HG03432 (cell line): Measurements from ENCODE around the gene PTPN7.
A peak's percentile ranks its signal among the peaks of the same experiment; 100 is the strongest.
"Not testable (repeated sequence)": the region's sequence is repeated elsewhere in the genome, so short reads cannot be mapped to it uniquely, and the experiment has no call there.

Experiments
- ATAC-seq: cut with Tn5 transposase; IDR thresholded peaks from one replicate; pipeline ENCODE4 v1.9.1; 2021; ENCODE audit warnings: mild to moderate bottlenecking, moderate library complexity; ENCODE audit not compliant: unreplicated experiment

Gene PTPN7

DNA sequence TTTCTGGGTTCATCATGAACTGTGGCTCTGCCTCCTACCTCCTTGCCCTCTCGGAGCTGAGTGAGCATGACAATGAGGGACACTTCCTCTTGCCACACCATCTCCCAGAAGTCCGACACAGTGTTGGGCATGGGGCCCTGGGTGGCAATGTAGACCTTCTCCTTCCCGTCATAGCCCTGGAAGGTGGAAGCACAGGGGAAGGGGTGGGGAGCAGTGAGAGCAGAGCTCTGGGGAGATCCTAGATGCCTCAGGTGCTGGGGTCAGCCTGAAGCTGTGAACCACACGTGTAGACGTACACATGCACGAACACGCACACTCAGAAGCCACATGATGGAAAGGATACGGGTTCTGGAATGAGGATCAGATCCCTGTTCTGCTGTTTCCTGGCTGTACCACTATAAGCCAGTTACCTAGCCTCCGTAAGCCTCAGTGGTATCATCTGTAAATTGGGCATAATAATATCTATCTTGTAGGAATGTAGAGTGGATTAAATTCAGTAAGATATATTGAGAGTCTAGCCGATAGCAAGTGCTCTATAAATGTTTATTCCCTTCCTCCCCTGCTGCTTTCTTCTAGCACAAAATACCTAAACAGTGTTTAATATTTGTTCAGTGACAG, 6.1 kb downstream of the PTPN7 start:
- no peak for ATAC-seq

- no peak for ATAC-seq
Measured at GRCh38 chr1:202153284-202153683, 7.1 kb downstream of the PTPN7 start.

GRCh38 chr1:202152399-202152798, 8.0 kb downstream of the PTPN7 start:
- ATAC-seq = no peak

- no peak for ATAC-seq
Measured at GRCh38 chr1:202151045-202151444, 9.4 kb downstream of the PTPN7 start.

DNA sequence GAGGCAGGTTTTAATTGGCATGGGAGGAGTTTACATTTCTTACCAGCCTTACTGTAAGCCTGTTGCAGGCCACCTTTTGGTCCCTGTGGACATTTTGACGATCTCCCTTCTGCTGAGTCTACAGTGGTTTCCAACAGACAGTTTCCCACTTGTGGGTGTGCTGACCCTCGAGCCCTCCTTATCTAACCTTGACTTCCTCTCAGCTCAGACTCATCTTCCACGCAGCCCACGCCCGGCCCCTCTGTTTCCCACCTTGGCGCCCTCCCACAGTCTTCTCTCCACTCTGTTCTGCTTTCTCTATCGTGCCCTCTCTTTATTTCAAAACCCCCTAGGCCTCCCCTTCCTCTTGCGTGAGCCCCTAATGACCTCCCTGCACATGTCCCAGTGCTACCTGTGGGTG, 9.8 kb downstream of the PTPN7 start:
- ATAC-seq = no peak

DNA sequence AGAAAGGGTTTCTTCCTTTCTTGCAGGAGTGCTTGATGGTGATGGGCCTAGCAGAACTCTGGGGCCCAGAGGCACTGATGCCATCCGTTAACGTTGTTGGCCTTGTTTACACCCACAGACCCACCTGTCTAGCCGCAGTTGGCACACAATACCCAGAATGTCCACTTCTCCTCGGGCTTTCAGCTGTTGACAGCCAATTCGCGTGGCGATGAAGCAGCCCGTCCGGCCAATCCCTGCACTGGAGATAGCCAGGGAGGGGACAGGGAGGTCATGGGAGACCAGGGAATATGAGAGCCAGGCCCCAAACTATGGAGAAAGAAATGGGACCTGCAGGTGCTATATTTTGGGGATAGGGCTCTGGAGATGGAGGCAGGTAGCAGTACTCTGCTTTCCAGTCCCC, 10.2 kb downstream of the PTPN7 start:
- ATAC-seq = no peak

GRCh38 chr1:202149566-202149965, 10.8 kb downstream of the PTPN7 start:
- no peak for ATAC-seq

DNA sequence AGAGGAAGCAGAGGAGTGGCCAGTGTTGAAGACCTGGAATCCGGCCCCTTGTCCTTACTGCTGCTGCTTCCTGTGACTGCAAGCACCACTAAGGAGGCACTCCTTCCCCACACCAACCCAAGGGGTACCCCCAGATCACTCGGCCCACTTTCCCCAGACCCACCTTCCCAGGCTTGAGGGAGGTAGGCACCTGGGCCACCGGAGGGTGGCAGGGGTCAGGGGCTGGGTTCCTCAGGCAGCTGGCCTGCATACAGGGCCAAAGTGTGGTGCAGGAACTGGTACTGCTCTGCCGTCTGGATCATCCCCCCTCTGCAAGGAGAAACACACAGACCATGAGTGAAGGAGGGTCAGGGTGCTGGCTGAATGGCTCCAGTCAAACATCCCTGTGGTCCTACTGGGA, 12.0 kb downstream of the PTPN7 start:
- ATAC-seq = no peak

DNA sequence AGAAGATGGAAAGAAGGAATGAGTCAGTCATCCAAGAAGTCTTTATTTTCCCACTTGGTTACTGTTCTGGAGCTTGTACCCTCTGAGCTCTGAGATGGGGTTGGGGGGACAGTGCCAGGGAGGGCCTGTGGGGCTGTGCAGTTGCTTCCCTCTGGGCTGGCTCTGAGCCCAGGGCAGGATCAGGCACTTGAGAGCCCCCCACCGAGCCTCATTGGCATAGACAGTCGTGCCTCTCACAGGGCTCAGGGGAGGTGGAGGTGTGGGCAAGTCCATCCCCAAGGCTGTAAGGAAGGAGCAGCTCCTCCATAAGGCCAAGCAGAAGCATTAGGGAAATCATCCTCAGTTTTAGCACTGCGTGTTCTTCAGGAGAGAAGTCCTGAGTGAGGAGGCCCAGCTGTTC, 13.4 kb downstream of the PTPN7 start:
- no peak for ATAC-seq

- no peak for ATAC-seq
Measured at GRCh38 chr1:202146279-202146678, 14.1 kb downstream of the PTPN7 start.

DNA sequence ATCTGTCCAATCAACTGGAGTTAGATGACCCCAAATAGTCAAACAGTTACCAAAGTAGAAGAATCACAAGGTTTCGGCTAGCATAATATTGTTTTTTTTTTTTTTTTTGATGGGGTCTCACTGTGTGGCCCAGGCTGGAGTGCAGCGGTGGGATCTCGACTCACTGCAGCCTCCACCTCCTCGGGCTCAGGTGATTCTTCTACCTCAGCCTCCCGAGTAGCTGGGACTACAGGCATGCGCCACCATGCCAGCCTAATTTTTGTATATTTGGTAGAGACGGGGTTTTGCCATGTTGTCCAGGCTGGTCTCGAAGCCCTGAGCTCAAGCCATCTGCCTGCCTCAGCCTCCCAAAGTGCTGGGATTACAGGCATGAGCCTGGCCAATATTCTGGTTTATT, 14.7 kb downstream of the PTPN7 start:
- ATAC-seq = not testable (repeated sequence)

GRCh38 chr1:202145068-202145743, 15.2 kb downstream of the PTPN7 start:
- ATAC-seq = peak; percentile 1

- ATAC-seq = peak; percentile 74
Measured at GRCh38 chr1:202144402-202145067, 15.9 kb downstream of the PTPN7 start, which contains the start of gene ARL8A. TSS of gene ARL8A (minus strand) at chr1:202144737. CDS start at chr1:202144572, 165 bp downstream.

GRCh38 chr1:202143768-202144401, 16.5 kb downstream of the PTPN7 start:
- peak; percentile 53 for ATAC-seq

DNA sequence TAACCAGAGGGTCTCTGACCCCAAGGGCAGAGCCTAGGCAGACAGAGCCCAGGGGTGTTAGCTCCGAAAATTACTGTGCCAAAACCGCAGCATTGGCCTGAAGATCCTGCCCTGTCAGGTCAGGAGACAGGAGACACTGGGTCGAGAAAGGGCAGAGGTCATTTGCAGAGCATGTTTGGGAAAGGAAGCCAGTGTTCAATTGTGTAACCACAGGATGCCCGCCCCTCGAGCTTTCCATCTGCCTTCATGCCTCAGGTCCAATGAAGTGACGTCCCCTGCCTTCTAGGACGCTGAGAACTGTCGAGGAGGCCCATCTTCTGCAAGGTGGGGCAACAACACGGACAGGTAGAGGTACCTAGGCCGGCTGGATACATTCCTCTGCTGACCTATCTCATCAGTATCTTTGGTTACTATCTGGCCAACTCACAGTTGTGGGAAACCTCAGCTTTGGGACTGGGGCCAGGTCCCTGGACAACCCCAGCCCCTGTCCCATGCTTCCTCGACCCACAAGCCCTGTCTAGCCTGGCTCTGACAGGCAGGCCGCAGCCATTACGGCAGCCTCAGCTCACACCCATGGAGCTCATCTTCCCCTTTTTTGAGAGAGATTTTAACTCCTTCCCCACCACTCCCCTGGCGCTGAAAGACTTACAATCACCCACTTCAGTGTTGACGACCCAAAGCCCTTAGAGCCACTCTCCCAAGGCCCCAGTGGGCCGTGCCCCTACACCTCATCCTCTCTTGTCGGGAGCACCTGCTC, 17.2 kb downstream of the PTPN7 start:
- peak; percentile 23 for ATAC-seq

GRCh38 chr1:202141468-202141867, 18.9 kb downstream of the PTPN7 start:
- not testable (repeated sequence) for ATAC-seq

DNA sequence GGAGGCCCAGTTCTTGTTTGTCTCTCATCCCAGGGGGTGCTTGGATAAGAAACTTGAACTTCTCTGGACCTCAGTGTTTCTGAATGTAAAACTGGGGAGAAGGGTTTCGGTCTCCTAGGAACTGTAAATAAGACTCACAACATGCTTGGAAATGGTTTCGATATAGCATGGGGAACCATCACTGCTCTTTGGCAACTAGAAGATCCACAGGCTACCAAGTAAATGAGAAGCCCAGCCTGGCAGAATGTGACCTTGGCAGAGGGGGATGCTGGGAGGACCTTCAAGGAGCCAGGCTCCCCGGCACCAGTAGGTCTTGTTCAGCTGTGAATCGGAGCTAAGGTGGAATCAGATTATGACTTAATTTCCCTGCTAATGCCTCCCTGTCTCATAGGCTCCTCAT, 19.6 kb downstream of the PTPN7 start:
- no peak for ATAC-seq

GRCh38 chr1:202135221-202135721, 25.1 kb downstream of the PTPN7 start:
- ATAC-seq = no peak

- ATAC-seq = no peak
Measured at GRCh38 chr1:202134645-202135172, 25.7 kb downstream of the PTPN7 start.

DNA sequence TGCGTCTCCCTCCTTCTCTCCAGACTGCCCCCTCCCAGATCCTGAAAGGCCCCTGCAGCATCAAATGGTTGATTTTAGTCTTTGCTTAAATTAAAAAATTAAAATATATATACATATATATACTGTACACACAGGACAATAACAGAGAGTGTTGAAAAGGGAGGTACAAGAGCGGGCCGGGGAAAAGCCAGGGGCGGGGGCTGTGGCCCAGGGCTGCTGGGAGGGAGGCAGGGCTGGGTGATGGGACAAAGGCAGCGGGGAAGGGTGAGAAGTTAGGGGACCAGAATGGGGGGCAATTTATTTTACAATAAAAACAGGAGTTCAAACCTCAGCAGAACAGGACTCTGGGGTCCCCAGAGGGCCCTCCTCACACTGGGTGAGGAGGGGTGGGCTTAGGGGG, 26.4 kb downstream of the PTPN7 start:
- ATAC-seq = no peak
